Lower leg skin (tissue), 4 donors: ENCODE measurements around the gene P3H4. TPM values are rescaled to one million over a fixed set of nuclear protein-coding genes. Genes with fewer than 3 reads are reported as not detected.

ENCODE experiments used
- DNase-seq, 2 donors: peaks; one replicate each; pipeline ENCODE4 v3.0.0-alpha.2; 2019; ENCODE audit warnings: low spot score in 2 of 2
- H3K4me3 ChIP-seq: fragments of 200-600 bp; sonication (generic); 2 replicates; pipeline ENCODE4 v1.5.1; 2017; ENCODE audit warnings: mild to moderate bottlenecking, low read depth; ENCODE audit not compliant: poor library complexity, severe bottlenecking
- POLR2A ChIP-seq, 2 donors: fragments of 450-650 bp; IDR thresholded peaks; one replicate each; pipeline ENCODE4 v1.6.1; 2016 to 2017; ENCODE audit warnings: antibody characterized with exemption in 2 of 2, mild to moderate bottlenecking in 1 of 2, moderate library complexity in 1 of 2
- WGBS, 2 donors: methylation state at CpG; one replicate each; pipeline ENCODE4 v1.1.5; 2018; 5-methylcytosine and 5-hydroxymethylcytosine counted together
- intact Hi-C: fragments of 100-400 bp; cut with DNase I; formaldehyde crosslinking; loops from one replicate; pipeline ENCODE4 v1.15.0; 2023; ENCODE audit warnings: low total_unique reads
- total RNA-seq, 4 donors: library from RNA; depleted of rRNA; stranded (reverse); fragments of >200 nt; gene quantifications; one replicate each; pipeline ENCODE4 v1.1.0, GENCODE V29; 2016
- TF ChIP-seq, protein P1 (sequence below), 3 donors: fragments of 450-650 bp; IDR thresholded peaks; one replicate each; pipeline ENCODE4 v1.5.1; 2016; ENCODE audit warnings: antibody characterized with exemption in 3 of 3, mild to moderate bottlenecking in 3 of 3, moderate library complexity in 2 of 3

P3H4 gene
- total RNA-seq, 4 donors from 2014 or later = 12.8 to 14.5 (median 13.2) TPM

DNA sequence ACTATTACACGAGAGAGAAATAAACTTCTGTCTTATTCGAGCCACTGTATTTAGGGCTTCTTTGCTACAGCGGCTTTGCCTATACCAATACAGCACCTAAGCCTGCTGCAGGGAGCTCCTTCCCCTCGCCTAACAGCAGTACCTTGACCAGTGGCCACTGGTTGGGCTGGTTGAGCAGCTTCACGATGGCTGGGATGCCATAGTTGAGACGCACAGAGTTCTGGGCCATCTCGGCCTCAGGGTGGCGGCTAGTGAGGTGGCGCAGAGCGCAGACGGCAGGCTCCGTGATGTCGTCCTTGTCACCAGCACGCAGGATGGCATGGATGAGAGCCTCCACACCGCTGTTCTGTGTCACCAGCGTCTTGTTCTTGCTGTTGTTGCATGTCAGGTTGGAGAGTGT, 48.9 kb downstream of the P3H4 start:
- intact Hi-C loops = no loop called here
- TF ChIP-seq, protein P1, sequence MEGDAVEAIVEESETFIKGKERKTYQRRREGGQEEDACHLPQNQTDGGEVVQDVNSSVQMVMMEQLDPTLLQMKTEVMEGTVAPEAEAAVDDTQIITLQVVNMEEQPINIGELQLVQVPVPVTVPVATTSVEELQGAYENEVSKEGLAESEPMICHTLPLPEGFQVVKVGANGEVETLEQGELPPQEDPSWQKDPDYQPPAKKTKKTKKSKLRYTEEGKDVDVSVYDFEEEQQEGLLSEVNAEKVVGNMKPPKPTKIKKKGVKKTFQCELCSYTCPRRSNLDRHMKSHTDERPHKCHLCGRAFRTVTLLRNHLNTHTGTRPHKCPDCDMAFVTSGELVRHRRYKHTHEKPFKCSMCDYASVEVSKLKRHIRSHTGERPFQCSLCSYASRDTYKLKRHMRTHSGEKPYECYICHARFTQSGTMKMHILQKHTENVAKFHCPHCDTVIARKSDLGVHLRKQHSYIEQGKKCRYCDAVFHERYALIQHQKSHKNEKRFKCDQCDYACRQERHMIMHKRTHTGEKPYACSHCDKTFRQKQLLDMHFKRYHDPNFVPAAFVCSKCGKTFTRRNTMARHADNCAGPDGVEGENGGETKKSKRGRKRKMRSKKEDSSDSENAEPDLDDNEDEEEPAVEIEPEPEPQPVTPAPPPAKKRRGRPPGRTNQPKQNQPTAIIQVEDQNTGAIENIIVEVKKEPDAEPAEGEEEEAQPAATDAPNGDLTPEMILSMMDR (IDR thresholded peaks at IDR 0.05) = no peak
- TF ChIP-seq POLR2A (IDR thresholded peaks at IDR 0.05) = no peak
- 89 to 97% methylated on average over 15 to 16 of the region's 16 CpGs for WGBS, 2 donors

DNA sequence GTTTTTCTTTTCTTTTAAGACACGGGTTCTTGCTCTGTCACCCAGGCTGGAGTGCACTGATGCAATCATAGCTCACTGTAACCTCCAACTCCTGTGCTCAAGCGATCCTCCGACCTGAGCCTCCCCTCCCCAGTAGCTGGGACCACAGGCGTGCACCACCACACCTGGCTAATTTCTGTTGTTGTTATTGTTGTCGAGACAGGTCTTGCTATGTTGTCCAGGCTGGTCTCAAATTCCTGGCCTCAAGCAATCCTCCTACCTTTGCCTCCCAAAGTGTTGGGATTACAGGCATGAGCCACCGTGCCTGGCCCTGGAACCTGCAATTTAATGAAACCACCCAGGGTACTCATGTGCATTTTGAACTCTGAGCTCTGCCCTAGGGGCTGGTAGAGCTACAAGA, 49.4 kb downstream of the P3H4 start:
- intact Hi-C loops = no loop called here
- 76 to 92% methylated on average over 6 of the region's 6 CpGs for WGBS, 2 donors
- no peak overlapping the region for H3K4me3 ChIP-seq
- TF ChIP-seq POLR2A (IDR thresholded peaks at IDR 0.05) = no peak
- TF ChIP-seq, protein P1 (IDR thresholded peaks at IDR 0.05) = no peak
- no peak for DNase-seq

More for the DNA sequence above, 48.9 kb downstream of the P3H4 start:
- DNase-seq = no peak
- no peak overlapping the region for H3K4me3 ChIP-seq

DNA sequence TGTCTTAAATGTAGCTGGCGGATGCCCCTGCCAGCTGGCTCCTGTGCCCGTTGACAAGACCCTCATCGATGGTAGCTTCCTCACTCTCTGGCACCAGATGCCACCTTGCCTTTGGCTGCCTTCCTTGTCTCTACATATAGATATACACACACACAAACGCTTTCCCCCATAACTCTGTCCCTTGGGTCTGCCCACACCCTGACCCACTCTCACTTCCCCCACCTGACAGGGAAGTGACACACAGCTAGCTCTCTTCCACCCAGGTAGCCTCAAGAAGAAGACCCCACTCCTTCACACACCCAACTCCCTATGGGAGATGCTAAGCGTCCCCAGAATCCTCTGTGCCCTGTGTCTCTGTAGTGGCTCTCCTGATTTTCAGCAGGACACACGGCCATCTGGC, 50.9 kb downstream of the P3H4 start:
- intact Hi-C loops = no loop called here
- no peak for TF ChIP-seq POLR2A (IDR thresholded peaks at IDR 0.05)
- TF ChIP-seq, protein P1 (IDR thresholded peaks at IDR 0.05) = no peak
- 88% methylated on average over 6 of the region's 6 CpGs for WGBS, 2 donors

GRCh38 chr17:41758601-41759000, 53.1 kb downstream of the P3H4 start:
- intact Hi-C loops = no loop called here
- no peak for DNase-seq
- WGBS, 2 donors = 78 to 81% methylated on average over 6 to 8 of the region's 9 CpGs
- H3K4me3 ChIP-seq = no peak overlapping the region
- TF ChIP-seq, protein P1 (IDR thresholded peaks at IDR 0.05) = no peak
- no peak for TF ChIP-seq POLR2A (IDR thresholded peaks at IDR 0.05)

More for the DNA sequence above, 50.9 kb downstream of the P3H4 start:
- DNase-seq = no peak
- no peak overlapping the region for H3K4me3 ChIP-seq

GRCh38 chr17:41754066-41754465, 57.7 kb downstream of the P3H4 start:
- WGBS, 2 donors = 78 to 83% methylated on average over 11 to 12 of the region's 12 CpGs
- DNase-seq = no peak
- intact Hi-C loops = no loop called here
- TF ChIP-seq, protein P1 (IDR thresholded peaks at IDR 0.05) = no peak
- no peak for TF ChIP-seq POLR2A (IDR thresholded peaks at IDR 0.05)
- H3K4me3 ChIP-seq = no peak overlapping the region

Other genes starting within 250 kb of the P3H4 start
- gene KRT9, start 239.9 kb downstream of the P3H4 start, total RNA-seq = 1 to 10 TPM in 1 of 4 donors, under 1 TPM in 2, not detected in 1; 0.47 to 1.6 (median 0.91) TPM
- 1,000 to 10,000 TPM; 4,210 to 7,487 (median 6,656) TPM for gene KRT14, start 225.1 kb downstream of the P3H4 start, total RNA-seq
- gene KRT16, start 199.2 kb downstream of the P3H4 start, total RNA-seq = 100 to 1,000 TPM in 1 of 4 donors, 10 to 100 TPM in 3; 79.2 to 447 (median 81.8) TPM
- gene KRT17, start 187.4 kb downstream of the P3H4 start, total RNA-seq = 1,000 to 10,000 TPM in 2 of 4 donors, 100 to 1,000 TPM in 2; 474 to 1,574 (median 971) TPM
- gene EIF1, start 123.1 kb downstream of the P3H4 start, total RNA-seq = 100 to 1,000 TPM; 211 to 299 (median 249) TPM
- gene GAST, start 99.6 kb downstream of the P3H4 start, total RNA-seq = not detected
- gene HAP1, start 77.3 kb downstream of the P3H4 start, total RNA-seq = 1 to 10 TPM in 2 of 4 donors, under 1 TPM in 2; 0.75 to 1.8 (median 1.1) TPM
- gene JUP, start 25.2 kb downstream of the P3H4 start, total RNA-seq = 1,000 to 10,000 TPM; 1,980 to 2,336 (median 2,116) TPM
- 10 to 100 TPM in 1 of 4 donors, 1 to 10 TPM in 3; 4.2 to 25.4 (median 6.8) TPM for gene FKBP10, start 1.1 kb upstream of the P3H4 start, total RNA-seq
- 10 to 100 TPM; 17.7 to 35.1 (median 25.9) TPM for gene NT5C3B, start 24.3 kb upstream of the P3H4 start, total RNA-seq
- not detected for gene KLHL10, start 25.9 kb upstream of the P3H4 start, total RNA-seq
- gene KLHL11, start 53.5 kb upstream of the P3H4 start, total RNA-seq = 10 to 100 TPM; 23.6 to 27.7 (median 25.2) TPM
- 10 to 100 TPM; 50.3 to 73.0 (median 62.4) TPM for gene ACLY, start 107.0 kb upstream of the P3H4 start, total RNA-seq
- under 1 TPM in 3 of 4 donors, not detected in 1; 0.13 to 0.42 (median 0.20) TPM for gene ODAD4, start 118.7 kb upstream of the P3H4 start, total RNA-seq
- 10 to 100 TPM; 37.2 to 63.8 (median 44.5) TPM for gene CNP, start 154.8 kb upstream of the P3H4 start, total RNA-seq
- gene DNAJC7, start 205.5 kb upstream of the P3H4 start, total RNA-seq = 10 to 100 TPM; 48.8 to 85.5 (median 63.7) TPM
- 10 to 100 TPM; 44.6 to 57.9 (median 52.3) TPM for gene NKIRAS2, start 208.1 kb upstream of the P3H4 start, total RNA-seq
- 1 to 10 TPM in 3 of 4 donors, under 1 TPM in 1; 0.97 to 1.8 (median 1.5) TPM for gene C17orf113, start 238.7 kb upstream of the P3H4 start, total RNA-seq